IPS-15b (cell line): ENCODE data around the gene ADCY10.
"Not testable (repeated sequence)": the region's sequence is repeated elsewhere in the genome, so short reads cannot be mapped to it uniquely, and the experiment has no call there.

Experiments
- H3K27me3 ChIP-seq: one replicate; pipeline ENCODE4 v1.6.1; 2013; ENCODE audit warnings: low read length; ENCODE audit not compliant: control insufficient read depth, insufficient read depth
- H3K36me3 ChIP-seq: one replicate; pipeline ENCODE4 v1.6.1; 2013; ENCODE audit warnings: low read length; ENCODE audit not compliant: control insufficient read depth, insufficient read depth
- H3K4me1 ChIP-seq: one replicate; pipeline ENCODE4 v1.6.1; 2013; ENCODE audit warnings: mild to moderate bottlenecking, low read length; ENCODE audit not compliant: control insufficient read depth, insufficient read depth
- H3K4me3 ChIP-seq: one replicate; pipeline ENCODE4 v1.5.1; 2013; ENCODE audit warnings: low read depth, low read length
- H3K9ac ChIP-seq: one replicate; pipeline ENCODE4 v1.6.1; 2013; ENCODE audit warnings: low read depth, mild to moderate bottlenecking, low read length
- H3K9me3 ChIP-seq: one replicate; pipeline ENCODE4 v1.6.1; 2013; ENCODE audit warnings: mild to moderate bottlenecking, low read length; ENCODE audit not compliant: control insufficient read depth, insufficient read depth

The ADCY10 gene

GRCh38 chr1:167905671-167906070 lies 8.3 kb downstream of the ADCY10 start:
- Histone ChIP-seq H3K27me3 (no peaks in the 10 kb centered on the region), H3K9ac (no peak overlapping the region), H3K9me3 (peaks cover 15% of the 10 kb centered on the region)

GRCh38 chr1:167905182-167905581 lies 8.8 kb downstream of the ADCY10 start:
- no peaks in the 10 kb centered on the region for H3K27me3 ChIP-seq
- no peak overlapping the region for H3K9ac ChIP-seq
- no peak overlapping the region for H3K4me3 ChIP-seq
- H3K9me3 ChIP-seq: peaks cover 13% of the 10 kb centered on the region
- no peaks in the 10 kb centered on the region for H3K36me3 ChIP-seq
- peaks cover 9% of the 10 kb centered on the region for H3K4me1 ChIP-seq

More at GRCh38 chr1:167905671-167906070, 8.3 kb downstream of the ADCY10 start:
- peaks cover 9% of the 10 kb centered on the region for H3K4me1 ChIP-seq
- H3K4me3 ChIP-seq: no peak overlapping the region
- no peaks in the 10 kb centered on the region for H3K36me3 ChIP-seq

- Histone ChIP-seq H3K27me3 (no peaks in the 10 kb centered on the region), H3K36me3 (no peaks in the 10 kb centered on the region), H3K4me3 (no peak overlapping the region), H3K9me3 (peaks cover 9% of the 10 kb centered on the region), H3K4me1 (peaks cover 9% of the 10 kb centered on the region), H3K9ac (no peak overlapping the region)
These were observed 9.2 kb downstream of the ADCY10 start for GRCh38 chr1:167904652-167905130.

GRCh38 chr1:167900907-167901306 lies 13.0 kb downstream of the ADCY10 start:
- Histone ChIP-seq H3K9ac (no peak overlapping the region), H3K4me3 (no peak overlapping the region), H3K4me1 (peaks cover 9% of the 10 kb centered on the region), H3K36me3 (no peaks in the 10 kb centered on the region), H3K27me3 (no peaks in the 10 kb centered on the region), H3K9me3 (no peaks in the 10 kb centered on the region)

GRCh38 chr1:167899253-167899681 lies 14.7 kb downstream of the ADCY10 start:
- no peak overlapping the region for H3K4me3 ChIP-seq
- no peaks in the 10 kb centered on the region for H3K27me3 ChIP-seq
- no peaks in the 10 kb centered on the region for H3K4me1 ChIP-seq

GRCh38 chr1:167898578-167899222 lies 15.2 kb downstream of the ADCY10 start:
- Histone ChIP-seq H3K36me3 (no peaks in the 10 kb centered on the region), H3K27me3 (no peaks in the 10 kb centered on the region), H3K9me3 (no peaks in the 10 kb centered on the region)

More at GRCh38 chr1:167899253-167899681, 14.7 kb downstream of the ADCY10 start:
- no peaks in the 10 kb centered on the region for H3K9me3 ChIP-seq
- no peak overlapping the region for H3K9ac ChIP-seq
- H3K36me3 ChIP-seq: no peaks in the 10 kb centered on the region

GRCh38 chr1:167893798-167894197 lies 20.1 kb downstream of the ADCY10 start:
- no peaks in the 10 kb centered on the region for H3K9me3 ChIP-seq

More at GRCh38 chr1:167898578-167899222, 15.2 kb downstream of the ADCY10 start:
- H3K9ac ChIP-seq: no peak overlapping the region
- H3K4me3 ChIP-seq: no peak overlapping the region
- no peaks in the 10 kb centered on the region for H3K4me1 ChIP-seq

GRCh38 chr1:167890400-167890799 lies 23.5 kb downstream of the ADCY10 start:
- no peak overlapping the region for H3K4me3 ChIP-seq
- H3K27me3 ChIP-seq: no peaks in the 10 kb centered on the region
- H3K9ac ChIP-seq: no peak overlapping the region
- H3K4me1 ChIP-seq: no peaks in the 10 kb centered on the region
- no peaks in the 10 kb centered on the region for H3K9me3 ChIP-seq
- no peaks in the 10 kb centered on the region for H3K36me3 ChIP-seq

More at GRCh38 chr1:167893798-167894197, 20.1 kb downstream of the ADCY10 start:
- no peaks in the 10 kb centered on the region for H3K4me1 ChIP-seq
- H3K9ac ChIP-seq: no peak overlapping the region
- H3K27me3 ChIP-seq: no peaks in the 10 kb centered on the region
- no peak overlapping the region for H3K4me3 ChIP-seq
- no peaks in the 10 kb centered on the region for H3K36me3 ChIP-seq

GRCh38 chr1:167887187-167887586 lies 26.7 kb downstream of the ADCY10 start:
- H3K9ac ChIP-seq, H3K9me3 ChIP-seq, H3K27me3 ChIP-seq, H3K4me3 ChIP-seq, H3K4me1 ChIP-seq, H3K36me3 ChIP-seq: not testable (repeated sequence)

- H3K4me3 ChIP-seq: no peak overlapping the region
- H3K27me3 ChIP-seq: no peaks in the 10 kb centered on the region
- no peaks in the 10 kb centered on the region for H3K36me3 ChIP-seq
- no peaks in the 10 kb centered on the region for H3K9me3 ChIP-seq
- H3K4me1 ChIP-seq: no peaks in the 10 kb centered on the region
- no peak overlapping the region for H3K9ac ChIP-seq
These were observed 31.6 kb downstream of the ADCY10 start for GRCh38 chr1:167882376-167882775.

- Histone ChIP-seq H3K36me3 (no peaks in the 10 kb centered on the region), H3K27me3 (no peaks in the 10 kb centered on the region), H3K4me1 (no peaks in the 10 kb centered on the region), H3K9ac (no peak overlapping the region), H3K9me3 (no peaks in the 10 kb centered on the region), H3K4me3 (no peak overlapping the region)
These were observed 32.1 kb downstream of the ADCY10 start for GRCh38 chr1:167881786-167882185.

- no peaks in the 10 kb centered on the region for H3K9me3 ChIP-seq
- H3K4me1 ChIP-seq: no peaks in the 10 kb centered on the region
- H3K36me3 ChIP-seq: no peaks in the 10 kb centered on the region
- no peaks in the 10 kb centered on the region for H3K27me3 ChIP-seq
- no peak overlapping the region for H3K9ac ChIP-seq
- no peak overlapping the region for H3K4me3 ChIP-seq
These were observed 32.9 kb downstream of the ADCY10 start for GRCh38 chr1:167881069-167881468.
